ENCODE data around the gene CTDSPL. TPM values are rescaled to one million over a fixed set of nuclear protein-coding genes. Genes with fewer than 3 reads are reported as not detected.

Gene CTDSPL
- total and polyA plus RNA-seq, 2 experiments from 2014 or later, result 29.2 to 33.7 TPM

DNA sequence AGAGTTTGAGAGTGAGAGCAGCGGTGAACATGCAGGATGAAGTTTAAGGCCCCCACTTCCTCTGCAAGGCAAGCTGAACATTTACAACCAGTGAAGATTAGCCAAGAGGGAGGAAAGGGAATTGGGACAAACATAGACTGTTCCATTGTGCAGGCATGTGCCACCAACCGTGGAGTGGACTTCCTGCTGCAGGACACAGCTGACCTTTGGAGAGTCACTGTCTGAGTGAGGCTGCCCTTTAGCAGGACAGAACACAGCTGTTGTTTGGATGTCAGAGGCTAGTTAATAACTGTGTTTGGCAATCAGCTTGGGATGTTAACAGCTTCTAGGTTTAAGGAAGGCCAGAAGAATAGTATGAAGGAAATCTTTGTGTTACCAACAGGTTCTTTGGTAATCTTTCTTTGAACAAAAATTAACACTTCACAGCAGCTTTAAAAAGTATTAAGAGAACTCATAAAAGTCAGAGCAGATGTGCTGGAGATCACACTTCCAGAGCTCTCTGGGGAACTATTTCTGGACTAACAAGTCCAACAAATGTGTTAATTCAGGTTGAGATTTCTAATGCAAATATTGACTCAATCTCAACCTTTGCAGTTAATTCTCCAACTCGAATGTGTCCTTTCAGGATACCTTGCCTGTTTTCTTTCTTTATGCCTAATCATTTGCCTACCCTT, 31.4 kb downstream of the CTDSPL start:
- H3K27ac ChIP-seq, result peak overlapping the region; percentile 14
- DNase-seq (ENCODE audit: low spot score), result peak; percentile 20
- peaks cover 17% of the 10 kb centered on the region for H3K4me1 ChIP-seq (ENCODE audit: insufficient read depth)
- 50% methylated on average over 3 of the region's 3 CpGs for WGBS (ENCODE audit: low lambda C conversion rate, missing lambda C conversion rate)
- no peaks in the 10 kb centered on the region for H3K9me3 ChIP-seq (ENCODE audit: low read depth)
- no peak for TF ChIP-seq EZH2 (IDR thresholded peaks at IDR 0.05; ENCODE audit: borderline replicate concordance)
- no peak for TF ChIP-seq EZH2phosphoT487 (IDR thresholded peaks at IDR 0.05; ENCODE audit: low read depth, severe bottlenecking, unreplicated experiment)
- TF ChIP-seq, protein P1, sequence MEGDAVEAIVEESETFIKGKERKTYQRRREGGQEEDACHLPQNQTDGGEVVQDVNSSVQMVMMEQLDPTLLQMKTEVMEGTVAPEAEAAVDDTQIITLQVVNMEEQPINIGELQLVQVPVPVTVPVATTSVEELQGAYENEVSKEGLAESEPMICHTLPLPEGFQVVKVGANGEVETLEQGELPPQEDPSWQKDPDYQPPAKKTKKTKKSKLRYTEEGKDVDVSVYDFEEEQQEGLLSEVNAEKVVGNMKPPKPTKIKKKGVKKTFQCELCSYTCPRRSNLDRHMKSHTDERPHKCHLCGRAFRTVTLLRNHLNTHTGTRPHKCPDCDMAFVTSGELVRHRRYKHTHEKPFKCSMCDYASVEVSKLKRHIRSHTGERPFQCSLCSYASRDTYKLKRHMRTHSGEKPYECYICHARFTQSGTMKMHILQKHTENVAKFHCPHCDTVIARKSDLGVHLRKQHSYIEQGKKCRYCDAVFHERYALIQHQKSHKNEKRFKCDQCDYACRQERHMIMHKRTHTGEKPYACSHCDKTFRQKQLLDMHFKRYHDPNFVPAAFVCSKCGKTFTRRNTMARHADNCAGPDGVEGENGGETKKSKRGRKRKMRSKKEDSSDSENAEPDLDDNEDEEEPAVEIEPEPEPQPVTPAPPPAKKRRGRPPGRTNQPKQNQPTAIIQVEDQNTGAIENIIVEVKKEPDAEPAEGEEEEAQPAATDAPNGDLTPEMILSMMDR (IDR thresholded peaks at IDR 0.05; ENCODE audit: poor library complexity), result no peak
- H3K27me3 ChIP-seq, result no peaks in the 10 kb centered on the region
- peaks cover 5% of the 10 kb centered on the region for H4K20me1 ChIP-seq (ENCODE audit: insufficient read depth, poor library complexity, severe bottlenecking)
- H3K4me2 ChIP-seq, result peak overlapping the region; percentile 41
- no peaks in the 10 kb centered on the region for H3K36me3 ChIP-seq (replicated peaks; ENCODE audit: insufficient read depth, low read depth)
- H3K4me3 ChIP-seq, result no peak overlapping the region
- no peak overlapping the region for H2AFZ ChIP-seq
- H3K9me2 ChIP-seq (replicated peaks; ENCODE audit: insufficient read depth), result no peaks in the 10 kb centered on the region
- H3K79me2 ChIP-seq, result peaks cover 87% of the 10 kb centered on the region

DNA sequence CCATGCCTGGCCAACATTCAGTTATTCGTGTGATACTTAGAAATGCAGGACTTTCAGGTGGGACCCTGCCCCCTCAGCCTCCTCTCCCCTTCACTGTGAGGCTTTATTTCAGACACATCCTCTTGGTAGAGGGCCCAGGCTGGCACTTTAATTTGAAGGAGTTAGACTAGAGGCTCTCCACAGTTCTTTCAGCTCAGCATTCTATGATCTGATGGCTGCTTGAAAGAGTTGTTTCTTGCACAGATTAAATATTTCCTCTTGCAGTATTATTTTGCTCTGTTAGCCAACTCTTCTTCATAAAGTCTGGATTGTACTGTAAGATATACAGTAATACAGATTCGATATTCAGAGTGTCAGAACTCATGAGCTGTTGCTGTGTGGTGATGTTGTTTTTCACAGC, 35.1 kb downstream of the CTDSPL start:
- Histone ChIP-seq H3K4me3 (no peak overlapping the region), H4K20me1 (ENCODE audit: insufficient read depth, poor library complexity, severe bottlenecking) (no peaks in the 10 kb centered on the region), H3K36me3 (replicated peaks; ENCODE audit: insufficient read depth, low read depth) (no peaks in the 10 kb centered on the region), H3K27ac (no peak overlapping the region), H3K9me2 (replicated peaks; ENCODE audit: insufficient read depth) (no peaks in the 10 kb centered on the region), H3K79me2 (peaks cover 86% of the 10 kb centered on the region), H2AFZ (no peak overlapping the region), H3K4me1 (ENCODE audit: insufficient read depth) (peaks cover 17% of the 10 kb centered on the region), H3K4me2 (no peak overlapping the region), H3K9me3 (ENCODE audit: low read depth) (no peaks in the 10 kb centered on the region), H3K27me3 (no peaks in the 10 kb centered on the region)
- no peak for DNase-seq (ENCODE audit: low spot score)
- TF ChIP-seq, protein P1 (IDR thresholded peaks at IDR 0.05; ENCODE audit: poor library complexity), result no peak
- no peak for TF ChIP-seq EZH2 (IDR thresholded peaks at IDR 0.05; ENCODE audit: borderline replicate concordance)
- no peak for TF ChIP-seq EZH2phosphoT487 (IDR thresholded peaks at IDR 0.05; ENCODE audit: low read depth, severe bottlenecking, unreplicated experiment)
- 71% methylated on average over 2 of the region's 2 CpGs for WGBS (ENCODE audit: low lambda C conversion rate, missing lambda C conversion rate)

DNA sequence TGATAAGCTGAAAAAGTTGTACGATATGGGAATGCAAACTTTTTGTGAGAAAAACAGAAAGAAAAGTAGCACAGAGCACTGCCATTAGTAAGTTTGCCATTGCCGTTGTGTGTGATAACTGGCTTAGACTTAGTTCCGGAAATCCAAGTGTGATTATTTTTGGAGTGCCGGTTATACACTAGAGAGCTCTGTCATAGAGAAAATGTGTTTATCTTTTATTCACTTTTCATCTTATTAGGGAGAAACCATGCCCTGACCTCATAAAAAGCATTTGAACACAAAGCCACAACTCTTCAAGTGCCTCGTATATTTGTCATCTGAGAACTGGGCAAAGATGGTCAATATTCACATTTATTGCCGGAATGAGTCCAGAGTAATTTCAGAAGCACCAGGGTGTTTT, 36.1 kb downstream of the CTDSPL start:
- no peak for TF ChIP-seq EZH2 (IDR thresholded peaks at IDR 0.05; ENCODE audit: borderline replicate concordance)
- no peak for TF ChIP-seq EZH2phosphoT487 (IDR thresholded peaks at IDR 0.05; ENCODE audit: low read depth, severe bottlenecking, unreplicated experiment)
- TF ChIP-seq, protein P1 (IDR thresholded peaks at IDR 0.05; ENCODE audit: poor library complexity), result no peak
- H3K4me1 ChIP-seq (ENCODE audit: insufficient read depth), result peaks cover 12% of the 10 kb centered on the region

More for the DNA sequence above, 36.1 kb downstream of the CTDSPL start:
- no peak overlapping the region for H3K27ac ChIP-seq
- no peak overlapping the region for H3K4me3 ChIP-seq
- peaks cover 90% of the 10 kb centered on the region for H3K79me2 ChIP-seq
- 56% methylated on average over 6 of the region's 6 CpGs for WGBS (ENCODE audit: low lambda C conversion rate, missing lambda C conversion rate)
- H4K20me1 ChIP-seq (ENCODE audit: insufficient read depth, poor library complexity, severe bottlenecking), result no peaks in the 10 kb centered on the region
- no peaks in the 10 kb centered on the region for H3K36me3 ChIP-seq (replicated peaks; ENCODE audit: insufficient read depth, low read depth)
- H3K9me2 ChIP-seq (replicated peaks; ENCODE audit: insufficient read depth), result no peaks in the 10 kb centered on the region
- H3K4me2 ChIP-seq, result no peak overlapping the region
- no peak overlapping the region for H2AFZ ChIP-seq
- H3K9me3 ChIP-seq (ENCODE audit: low read depth), result no peaks in the 10 kb centered on the region
- DNase-seq (ENCODE audit: low spot score), result no peak
- H3K27me3 ChIP-seq, result no peaks in the 10 kb centered on the region
